Skin of body (tissue), 2 donors: ENCODE measurements around the gene CBX4. TPM values are rescaled to one million over a fixed set of nuclear protein-coding genes. Genes with fewer than 3 reads are reported as not detected.

Experiments
- DNase-seq: peaks from one replicate; lab custom pipeline; 2025; lab: John Stamatoyannopoulos, UW
- total RNA-seq: library from RNA; depleted of rRNA; stranded (reverse); fragments of >200 nt; gene quantifications from one replicate; pipeline ENCODE4 v1.2.3, GENCODE V29; 2014

The CBX4 gene
- total RNA-seq, 1 donor from 2014 or later: 13.7 TPM

DNA sequence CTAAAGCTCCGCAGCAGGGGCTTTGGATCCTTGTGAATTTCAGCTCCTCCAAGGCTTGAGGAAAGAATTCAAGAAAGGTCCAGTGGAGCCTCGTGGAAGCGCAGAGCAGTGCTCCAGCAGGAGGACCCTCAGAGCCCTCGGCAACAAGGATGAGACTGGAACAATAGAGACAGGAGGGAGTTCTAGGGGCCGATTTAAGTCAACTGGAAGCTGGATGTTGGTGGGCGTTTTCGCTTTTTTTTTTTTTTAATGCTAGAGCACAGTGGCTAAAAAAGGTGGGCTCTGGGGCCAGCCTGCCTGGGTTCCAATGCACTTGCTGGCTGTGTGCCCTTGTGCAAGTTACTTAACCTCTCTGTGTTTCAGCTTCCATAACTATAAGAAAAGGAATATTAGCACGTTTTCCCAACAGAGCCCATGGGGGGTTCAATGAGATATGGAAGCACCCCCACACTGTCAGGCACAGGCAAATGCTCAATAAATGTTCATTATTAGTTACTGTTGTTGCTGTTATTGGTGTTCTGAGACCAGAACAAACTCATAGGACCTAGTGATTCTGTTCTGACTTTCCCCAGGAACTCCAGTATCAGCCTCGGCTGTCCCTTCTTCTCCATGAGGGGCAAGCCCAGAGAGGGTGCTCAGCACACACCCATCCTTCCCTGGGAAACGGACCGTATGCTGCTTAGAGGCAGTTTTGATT lies 37.1 kb downstream of the CBX4 start:
- DNase-seq: no peak

DNA sequence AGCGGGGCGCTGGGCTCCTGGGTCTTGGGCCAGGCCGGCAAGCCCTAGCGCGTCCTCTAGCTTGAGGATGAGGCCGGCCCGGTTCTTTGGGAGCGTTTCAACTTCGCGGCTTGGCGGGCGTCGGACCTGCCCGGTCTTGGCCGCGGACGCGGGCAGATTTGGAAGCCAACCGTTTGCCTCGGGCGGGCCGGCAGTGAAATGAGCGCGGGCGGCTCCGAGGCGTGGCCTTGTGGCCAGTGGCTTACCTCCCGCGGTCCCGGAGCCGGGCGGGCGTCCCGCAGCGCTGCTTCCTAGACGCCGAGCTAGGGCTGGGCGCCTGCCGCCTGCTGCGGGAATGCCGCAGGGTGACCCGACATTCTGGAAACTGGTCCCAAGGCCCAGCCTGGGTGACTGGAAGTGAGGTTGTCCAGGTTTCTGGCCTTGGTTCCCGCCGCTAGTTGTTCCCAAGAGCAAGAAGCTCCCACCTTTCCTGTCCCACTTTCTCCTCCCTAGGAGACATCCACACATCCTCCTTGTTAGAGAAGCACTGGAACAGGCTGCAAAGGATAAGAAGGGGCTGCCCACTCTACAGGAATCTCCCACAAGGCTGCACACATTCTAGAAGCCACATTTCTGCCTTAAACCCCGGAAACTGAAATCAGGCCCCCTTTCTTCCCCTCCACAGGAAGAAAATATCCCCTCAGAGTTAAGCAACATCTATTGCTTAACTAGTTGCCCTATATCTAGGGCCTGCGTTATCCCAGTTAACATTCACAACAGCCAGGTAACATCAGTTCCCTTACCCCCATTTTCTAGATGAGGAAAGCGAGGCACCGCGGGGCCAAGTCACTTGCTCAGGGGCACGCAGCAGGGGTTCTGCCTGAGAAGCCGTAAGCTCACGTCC lies 37.8 kb downstream of the CBX4 start:
- DNase-seq: no peak

DNA sequence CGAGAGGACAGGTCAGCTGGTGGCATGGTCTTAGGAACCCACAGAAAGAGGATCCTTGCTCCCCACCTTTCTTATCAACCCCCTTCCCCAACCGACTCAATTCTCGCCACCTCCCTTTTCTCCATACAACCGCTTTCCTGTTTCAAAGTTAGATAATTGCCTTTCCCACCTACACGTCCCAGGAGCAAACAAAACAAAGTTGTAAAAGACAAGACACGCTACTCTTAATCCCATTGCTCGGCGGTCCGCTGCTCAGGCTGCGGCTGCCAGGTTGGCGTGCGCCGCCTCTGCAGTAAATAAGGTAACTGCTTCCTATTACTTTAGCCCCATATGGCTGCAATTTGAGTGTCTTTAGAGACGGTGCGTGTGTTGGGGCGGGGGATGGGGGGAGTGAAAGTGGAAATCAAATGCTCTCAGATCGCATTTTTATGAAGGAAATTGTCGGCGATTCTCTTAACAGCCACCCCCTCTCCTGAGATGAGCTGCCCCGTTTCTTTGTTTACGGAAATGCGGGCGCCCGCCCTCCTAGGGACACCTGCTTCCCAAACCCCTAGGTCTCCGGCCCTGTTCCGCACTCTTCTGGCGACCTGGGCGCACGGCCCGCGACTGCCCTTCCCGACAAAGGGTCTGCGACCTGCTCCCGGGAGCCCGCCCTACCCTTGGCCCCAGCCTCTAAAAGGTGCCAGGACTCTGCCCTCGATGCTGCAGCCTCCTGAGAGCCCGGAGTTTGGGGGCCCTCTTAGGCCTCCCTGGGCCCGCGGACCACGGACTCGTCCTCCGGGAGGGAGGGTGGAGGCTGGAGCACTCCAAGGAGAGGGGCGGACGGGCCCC lies 38.7 kb downstream of the CBX4 start:
- peak; percentile 37 for DNase-seq

DNA sequence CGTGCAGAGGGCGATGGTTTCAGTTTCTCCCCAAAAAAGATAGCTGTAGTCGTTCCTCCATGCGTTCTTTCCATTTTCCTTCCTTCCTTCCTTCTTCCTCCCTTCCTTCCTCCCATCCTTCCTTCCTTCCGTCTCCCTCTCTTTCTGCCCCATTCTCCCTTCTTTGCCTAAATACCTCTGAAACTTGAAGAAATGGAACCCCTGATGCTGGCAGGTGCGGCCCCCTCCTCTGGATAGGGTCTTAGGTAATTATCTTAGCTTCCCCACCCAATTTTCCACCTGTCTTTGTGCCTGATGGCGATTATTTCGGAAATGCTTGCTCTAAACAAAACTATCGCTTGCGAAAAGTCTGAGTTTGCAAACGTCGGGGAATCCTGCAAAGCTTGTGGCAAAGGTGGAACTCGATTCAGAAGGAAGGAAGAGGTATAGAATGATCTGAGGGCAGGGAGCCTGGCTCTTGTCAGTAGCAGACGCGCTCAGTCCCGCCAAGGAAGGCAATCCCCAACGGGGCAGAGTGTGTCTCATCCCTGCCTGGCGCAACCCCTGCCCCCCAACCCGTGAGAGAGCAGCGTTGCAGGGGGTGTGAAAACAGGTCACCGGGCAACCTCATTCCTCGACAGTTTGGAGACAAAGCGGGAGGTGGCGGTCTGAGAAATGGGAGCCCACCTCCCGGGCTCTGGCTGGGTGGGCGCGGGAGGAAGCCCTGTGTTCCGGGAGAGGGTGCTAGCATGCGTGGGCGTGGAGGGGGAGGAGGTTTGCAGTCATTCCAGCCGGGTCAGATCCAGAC lies 39.5 kb downstream of the CBX4 start:
- DNase-seq: no peak

DNA sequence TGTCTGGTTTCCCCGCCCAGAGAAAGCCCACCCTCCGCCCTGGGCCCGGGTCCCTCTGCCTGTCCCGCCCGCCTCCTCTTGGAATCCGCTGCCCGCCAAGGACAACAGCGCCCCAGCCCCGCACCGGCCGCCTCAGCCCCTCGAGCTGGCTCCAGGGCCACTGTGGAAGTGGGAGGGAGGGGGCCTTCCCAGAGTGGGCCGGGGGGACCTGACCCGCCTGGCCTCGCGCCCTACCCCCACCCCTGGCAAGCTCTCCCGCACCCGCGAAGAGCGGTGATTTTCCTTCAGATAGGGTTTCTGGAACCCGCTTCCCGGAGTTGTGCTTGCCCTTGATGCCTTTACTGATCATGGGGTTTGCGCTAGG lies 40.1 kb downstream of the CBX4 start:
- DNase-seq: no peak

DNA sequence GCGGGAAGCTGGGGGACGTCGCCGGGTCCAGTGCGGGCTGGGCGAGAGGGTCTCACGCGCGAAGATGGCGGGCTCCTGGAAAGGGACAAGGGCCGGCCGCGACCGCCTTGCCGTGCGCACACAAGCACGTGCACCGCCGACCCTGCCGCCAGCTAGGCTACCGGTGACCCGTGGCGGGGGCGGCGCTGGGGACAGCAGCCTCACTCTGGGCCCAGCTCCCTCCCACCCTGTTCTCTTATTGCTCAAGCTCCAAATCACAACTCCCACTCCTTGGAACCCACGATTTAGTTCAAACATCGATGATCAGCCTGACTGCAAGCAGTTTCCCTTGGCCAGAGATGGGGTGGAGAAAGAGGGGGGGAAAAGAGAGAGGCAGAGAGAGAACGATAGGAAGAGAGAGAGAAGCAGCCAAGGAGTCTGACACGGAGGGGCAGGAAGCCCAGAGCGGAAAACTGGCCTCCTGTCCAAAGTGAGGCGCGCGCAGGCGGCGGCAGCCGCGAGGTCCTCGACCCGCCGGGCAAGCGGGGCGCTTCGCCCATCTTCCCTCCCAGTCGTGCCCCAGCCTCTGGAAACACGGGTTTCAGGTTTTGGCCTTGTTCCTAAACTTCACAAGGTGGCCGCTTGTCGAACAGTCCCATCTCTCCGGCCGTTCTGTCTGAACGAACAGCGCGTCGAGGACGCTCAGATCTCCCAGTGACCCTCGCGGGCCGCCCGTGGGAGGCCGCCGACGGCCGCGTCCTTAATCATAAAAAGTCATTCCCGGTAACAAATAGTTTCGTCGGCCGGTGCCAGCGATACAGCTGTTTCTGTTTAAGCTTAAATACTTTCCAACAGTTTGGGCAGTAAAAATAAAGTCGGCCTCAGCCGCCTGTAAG lies 40.7 kb downstream of the CBX4 start:
- peak; percentile 47 for DNase-seq

DNA sequence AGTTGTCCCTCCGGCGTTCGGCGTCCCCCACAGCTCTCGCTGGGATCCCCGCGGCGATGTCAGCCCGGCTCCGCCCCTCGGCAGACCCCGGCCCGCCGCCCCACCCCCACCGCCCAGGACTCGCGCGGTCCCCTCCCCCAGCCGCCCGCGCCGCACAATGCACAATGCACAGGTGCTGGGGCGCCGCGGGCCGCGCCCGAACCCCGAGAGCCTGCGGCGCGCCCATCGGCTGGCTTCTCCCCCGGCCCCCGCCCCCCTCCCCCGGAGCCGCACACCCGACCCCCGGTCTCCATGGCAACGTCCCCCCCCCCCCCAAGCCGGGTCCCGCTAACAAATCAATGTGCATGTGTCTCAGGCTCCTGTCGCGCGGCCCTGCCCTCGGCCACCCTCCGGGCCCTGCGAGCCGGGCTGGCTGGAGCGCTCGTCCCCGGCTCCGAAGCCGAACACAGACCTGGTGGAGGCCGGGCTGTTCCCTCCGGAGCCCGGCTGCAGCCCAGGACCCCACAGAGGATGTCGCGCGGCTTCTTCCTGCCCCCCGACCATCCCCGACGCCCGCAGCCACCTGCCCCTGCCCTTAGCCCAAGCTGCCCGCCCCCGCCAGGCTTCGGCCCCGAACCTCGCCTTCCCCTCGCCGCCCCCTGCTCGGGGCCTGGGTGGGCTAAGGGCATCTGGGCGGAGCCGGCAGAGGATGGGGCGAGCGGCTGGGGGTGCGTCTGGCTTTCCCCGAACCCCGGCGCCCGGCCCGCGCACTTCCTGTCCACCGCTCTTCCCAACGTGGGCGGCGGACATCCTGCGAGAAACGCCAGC lies 41.5 kb downstream of the CBX4 start:
- no peak for DNase-seq

DNA sequence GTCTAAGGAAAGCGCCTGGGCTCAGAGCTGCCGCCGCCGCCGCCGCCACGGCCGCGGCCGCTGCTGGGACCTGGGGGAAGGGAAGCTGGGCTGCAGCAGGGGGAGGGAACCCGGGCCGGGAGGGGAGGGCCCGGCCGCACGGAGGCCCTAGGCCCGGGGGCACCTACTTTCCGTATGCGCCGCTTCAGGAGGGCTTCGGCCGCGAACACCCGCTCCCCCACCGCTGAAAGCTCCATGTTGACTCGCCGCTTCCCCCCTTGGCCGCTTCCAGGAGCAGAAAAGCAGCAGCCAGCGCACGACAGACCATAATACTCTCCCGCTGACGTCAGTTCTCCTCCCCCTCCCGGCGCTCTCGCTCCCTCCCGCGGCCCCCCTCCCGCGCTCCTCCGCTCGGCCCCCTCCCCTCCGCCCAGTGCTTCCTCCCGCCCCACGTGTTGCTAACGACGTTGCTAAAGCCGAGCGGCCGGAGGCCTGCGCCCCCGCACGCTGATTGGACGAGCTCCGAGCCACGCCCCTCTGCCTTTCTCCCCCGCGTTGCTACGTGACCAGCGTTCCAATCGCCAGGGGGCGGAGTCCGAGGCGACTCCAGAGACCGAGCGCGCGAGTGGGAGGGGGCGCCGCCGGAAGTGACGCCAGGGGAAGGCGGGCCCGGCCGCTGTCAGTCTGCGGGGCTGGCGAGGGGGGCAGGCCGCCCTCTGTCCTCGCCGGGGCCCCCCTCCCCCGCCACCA lies 42.3 kb downstream of the CBX4 start, which contains the start of gene CBX8:
TSS of gene CBX8 (minus strand) at position 315 of the 729 bp plus-strand sequence. CDS start at position 236, 79 bp downstream.
- peak; percentile 100 for DNase-seq

DNA sequence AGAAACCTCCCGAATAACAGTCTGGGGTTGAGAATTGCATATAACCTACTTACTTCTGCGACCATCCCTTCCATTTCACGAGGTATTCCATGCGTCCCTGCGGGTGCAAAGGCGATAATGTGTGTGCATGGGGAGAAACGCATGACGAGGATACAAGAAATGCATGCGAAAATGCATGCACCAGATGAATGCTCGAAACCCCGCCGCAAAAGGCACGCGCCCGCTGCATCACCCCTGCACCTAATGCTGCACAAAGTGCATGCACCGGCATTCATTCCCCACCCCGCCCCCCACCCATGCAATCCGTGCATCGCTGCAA lies 42.8 kb downstream of the CBX4 start:
- DNase-seq: no peak

DNA sequence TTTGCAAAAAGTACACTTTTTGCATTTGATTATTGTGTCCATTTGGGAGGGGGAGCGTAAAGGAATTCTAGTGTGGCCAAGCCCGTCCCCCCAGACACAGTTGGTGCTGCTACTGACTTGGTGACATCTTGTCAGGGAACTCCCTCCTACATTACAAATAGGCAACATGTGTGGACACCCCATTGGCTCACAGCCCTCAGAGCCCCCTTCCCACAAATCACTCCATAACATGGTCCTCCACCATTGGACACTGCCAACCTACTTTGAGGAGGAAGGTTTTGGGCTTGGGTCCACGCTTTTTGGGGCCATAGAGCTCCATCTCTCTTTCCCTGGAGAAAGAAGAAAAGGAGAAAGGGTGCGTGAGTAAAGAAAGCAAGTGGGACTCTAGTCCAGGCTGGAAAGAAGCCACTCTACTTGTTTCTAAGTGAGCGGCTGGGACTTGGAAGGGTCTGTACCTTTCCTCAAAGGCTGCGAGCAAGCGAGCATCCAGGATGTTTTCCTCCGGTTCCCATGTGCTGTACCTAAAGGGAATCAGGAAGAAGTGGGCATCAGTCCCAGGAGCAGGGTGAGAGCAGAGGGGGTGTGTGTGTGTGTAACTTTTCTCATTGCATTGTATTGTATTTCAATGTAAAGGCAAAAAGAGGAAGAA lies 43.3 kb downstream of the CBX4 start:
- no peak for DNase-seq

DNA sequence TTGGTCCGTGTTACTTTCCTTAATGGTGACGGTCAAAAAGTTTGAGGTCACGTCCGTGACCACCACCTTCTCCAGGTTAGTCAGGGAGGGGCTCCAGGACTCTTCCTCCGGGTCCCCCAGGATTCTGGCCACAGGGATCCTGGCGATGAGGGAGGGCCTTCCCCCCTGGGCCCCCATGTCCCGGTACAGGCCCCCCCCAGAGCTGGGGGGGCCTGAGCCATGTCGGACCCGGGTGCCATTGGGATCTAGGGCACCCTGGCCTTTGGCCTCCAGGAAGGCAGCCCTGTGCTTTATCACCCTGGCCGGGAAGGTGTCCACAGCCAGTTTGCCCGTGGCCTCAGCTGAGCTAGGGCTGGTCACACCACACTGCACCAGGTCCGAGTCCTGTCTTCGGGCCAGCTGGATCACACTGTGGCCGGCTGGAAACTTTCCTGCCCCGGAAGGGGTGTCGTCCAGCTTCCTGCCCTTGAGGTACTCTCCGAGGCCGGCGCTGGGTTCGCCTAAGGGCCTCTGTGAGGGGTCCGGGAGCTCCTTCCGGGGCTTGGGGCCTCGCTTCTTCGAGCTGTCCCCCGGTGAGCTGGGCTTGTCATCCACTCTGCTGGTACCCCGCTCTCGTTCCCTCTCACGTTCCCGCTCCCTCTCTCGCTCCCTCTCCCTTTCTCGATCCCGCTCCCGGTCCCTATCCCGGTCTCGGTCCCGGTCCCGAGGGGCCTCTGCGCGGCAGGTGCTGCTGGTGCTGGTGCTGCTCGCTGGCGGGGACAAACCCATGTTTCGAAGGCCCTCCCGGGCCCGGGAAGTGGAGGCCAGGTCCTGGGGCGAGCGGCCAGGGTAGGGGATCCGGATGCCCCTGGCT lies 44.4 kb downstream of the CBX4 start:
- DNase-seq: no peak

DNA sequence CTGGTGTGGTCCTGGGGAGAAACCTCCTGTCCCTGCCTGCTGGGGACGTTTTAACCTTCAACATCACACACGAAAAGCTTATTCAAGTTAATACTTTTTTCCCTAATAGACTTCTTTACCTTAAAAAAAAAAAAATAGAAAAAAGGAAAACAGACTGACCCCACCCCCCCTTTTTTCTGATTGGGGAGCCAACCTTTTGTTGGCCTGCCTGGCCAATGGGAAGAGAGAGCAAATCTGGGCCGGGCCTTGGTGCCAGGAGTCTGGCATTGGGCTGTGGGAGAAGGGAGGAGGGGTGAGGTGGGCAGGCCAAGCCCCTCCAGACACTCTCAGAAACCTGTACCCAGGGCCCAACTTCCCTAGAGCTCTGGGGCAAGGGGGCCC lies 45.3 kb downstream of the CBX4 start:
- no peak for DNase-seq

DNA sequence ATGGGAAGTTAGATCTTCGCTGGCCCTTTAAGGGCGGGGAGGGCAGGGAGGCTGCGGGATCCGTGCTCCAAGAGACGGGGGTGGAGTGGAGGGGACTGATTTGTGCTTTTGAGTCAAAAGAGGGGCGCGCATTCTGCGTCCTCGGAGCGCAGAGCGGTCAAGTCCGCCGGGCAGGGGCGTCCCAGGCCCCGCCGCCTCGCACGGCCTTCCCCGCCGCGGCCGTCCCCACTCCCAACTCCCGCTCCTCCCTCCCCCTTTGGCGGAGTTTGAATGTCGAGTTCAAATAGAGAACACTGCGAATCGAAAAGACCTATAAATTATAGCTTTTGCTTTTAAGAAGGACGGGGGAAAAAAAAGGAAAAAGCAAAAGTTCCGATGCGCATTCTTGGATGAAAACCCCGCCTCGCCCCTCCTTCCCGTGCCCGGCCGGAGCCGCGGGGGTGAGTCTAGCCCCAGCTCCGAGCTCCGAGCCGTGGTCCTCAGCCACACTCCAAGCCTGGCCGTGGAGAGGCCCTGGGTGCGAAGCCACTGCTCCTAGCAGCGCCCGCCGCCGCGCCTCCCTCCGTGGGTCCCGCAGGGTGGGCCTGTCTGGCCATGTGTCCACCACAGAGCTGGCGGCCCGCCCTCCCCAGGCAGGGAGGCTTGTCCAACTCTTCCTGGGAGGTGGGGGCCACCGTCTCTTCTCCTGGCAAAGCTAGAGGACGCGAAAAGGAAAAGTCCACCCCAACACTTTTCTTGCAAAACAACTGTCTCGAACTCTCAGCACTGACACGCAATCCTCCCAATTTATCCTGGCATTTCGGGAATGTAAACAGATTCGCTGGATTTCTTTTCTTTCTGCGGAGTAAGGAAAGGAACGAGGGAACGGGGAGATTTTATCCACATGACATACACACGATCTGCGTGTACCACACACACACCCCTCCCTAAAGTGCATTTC lies 46.0 kb downstream of the CBX4 start:
- DNase-seq: peak; percentile 45

DNA sequence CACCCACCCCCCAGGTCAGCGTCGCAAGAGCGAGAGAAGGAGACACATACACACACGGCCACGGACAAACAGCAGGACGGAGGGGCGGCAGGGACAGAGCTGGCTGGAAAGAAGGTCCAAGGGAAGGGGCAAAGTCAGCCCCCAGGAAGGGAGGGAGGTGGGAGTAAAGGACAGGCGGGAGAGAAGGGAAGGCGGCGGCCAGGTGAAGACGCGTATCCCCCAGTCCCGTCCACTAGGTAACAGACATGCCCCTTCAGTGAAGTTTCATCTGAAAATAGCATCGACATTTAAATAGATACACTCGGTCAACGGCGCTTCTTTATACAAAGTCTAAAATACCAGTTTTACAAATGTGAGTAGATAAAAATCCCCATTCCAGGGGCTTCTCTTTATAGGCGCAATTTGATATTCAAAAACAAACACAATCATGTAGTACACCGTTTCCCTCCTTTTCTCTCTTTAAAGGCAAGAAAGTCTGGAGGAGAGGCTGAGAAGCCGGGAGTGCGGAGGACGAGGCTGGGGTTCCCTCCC lies 46.8 kb downstream of the CBX4 start:
- no peak for DNase-seq

DNA sequence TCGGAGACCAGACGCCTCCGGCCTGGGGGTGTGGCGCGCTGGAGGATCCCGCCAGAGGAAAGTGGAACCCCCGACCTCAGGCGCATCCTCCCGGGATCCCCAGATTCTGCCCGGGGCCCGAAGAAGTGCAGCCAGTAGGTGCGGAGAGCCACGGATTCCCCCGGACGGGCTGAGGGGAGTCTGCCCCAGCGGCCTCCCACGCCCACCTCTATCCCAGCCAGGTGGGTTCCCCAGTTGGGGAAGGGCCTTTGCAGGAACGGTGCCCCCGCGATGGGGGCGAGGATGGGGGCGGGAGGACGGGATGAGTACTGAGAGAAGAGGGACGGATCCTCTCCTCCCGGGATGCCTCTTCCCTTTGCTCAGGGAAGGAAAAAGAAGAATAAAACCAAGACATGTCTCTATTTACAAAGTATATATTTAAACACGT lies 47.5 kb downstream of the CBX4 start:
- no peak for DNase-seq
